Keratinocyte (primary cell): ENCODE data around the gene PRM1. TPM values are rescaled to one million over a fixed set of nuclear protein-coding genes. Genes with fewer than 3 reads are reported as not detected.

ENCODE experiments used
- DNase-seq: peaks from one replicate; pipeline ENCODE4 v3.0.0-alpha.2; 2011; ENCODE audit warnings: low read depth, missing footprints, low spot score
- FAIRE-seq: peaks from 2 replicates; lab custom pipeline; 2011; peaks lifted over from hg19 to GRCh38; lab: Jason Lieb, UNC
- H2AFZ ChIP-seq: 2 replicates; pipeline ENCODE4 v1.6.0; 2012; ENCODE audit warnings: low read length, control low read depth, inconsistent platforms; ENCODE audit not compliant: control insufficient read depth
- H3K27ac ChIP-seq: 2 replicates; pipeline ENCODE4 v1.5.1; 2011; ENCODE audit warnings: low read length; ENCODE audit not compliant: control insufficient read depth, insufficient read depth
- H3K27me3 ChIP-seq: 3 replicates; pipeline ENCODE4 v1.6.0; 2011; ENCODE audit warnings: low read length; ENCODE audit not compliant: control insufficient read depth, insufficient read depth; ENCODE audit errors: extremely low read depth
- H3K36me3 ChIP-seq, 2 experiments: 2 replicates in 1 of 2; 3 replicates in 1 of 2; pipeline ENCODE4 v1.5.1; 2011; ENCODE audit warnings: low read length in 2 of 2, mild to moderate bottlenecking in 1 of 2; ENCODE audit not compliant: control insufficient read depth in 2 of 2, insufficient read depth in 2 of 2; ENCODE audit errors: extremely low read depth in 1 of 2
- H3K4me1 ChIP-seq: 3 replicates; pipeline ENCODE4 v1.5.1; 2011; ENCODE audit warnings: low read length; ENCODE audit not compliant: control insufficient read depth, insufficient read depth; ENCODE audit errors: extremely low read depth
- H3K4me2 ChIP-seq: 3 replicates; pipeline ENCODE4 v1.6.0; 2011; ENCODE audit warnings: low read depth, low read length; ENCODE audit not compliant: control insufficient read depth, insufficient read depth; ENCODE audit errors: extremely low read depth
- H3K4me3 ChIP-seq, 3 experiments: fragments of 200-600 bp in 1 of 3; sonication (generic) in 1 of 3; 2 replicates in 2 of 3; 3 replicates in 1 of 3; pipeline ENCODE4 v1.5.1; 2011 to 2016; ENCODE audit warnings: low read length in 3 of 3, mild to moderate bottlenecking in 3 of 3, control low read depth in 2 of 3, inconsistent platforms in 1 of 3, low read depth in 1 of 3, mixed read lengths in 1 of 3, mixed run types in 1 of 3, moderate library complexity in 1 of 3; ENCODE audit not compliant: control insufficient read depth in 2 of 3, insufficient read depth in 2 of 3; ENCODE audit errors: extremely low read depth in 1 of 3
- H3K79me2 ChIP-seq: 2 replicates; pipeline ENCODE4 v1.6.0; 2012; ENCODE audit warnings: low read length; ENCODE audit not compliant: control insufficient read depth, insufficient read depth
- H3K9ac ChIP-seq: 3 replicates; pipeline ENCODE4 v1.6.0; 2011; ENCODE audit warnings: low read length; ENCODE audit not compliant: control insufficient read depth, insufficient read depth; ENCODE audit errors: extremely low read depth
- H3K9me1 ChIP-seq: 3 replicates; pipeline ENCODE4 v1.6.0; 2011; ENCODE audit warnings: low read length; ENCODE audit not compliant: control insufficient read depth, insufficient read depth; ENCODE audit errors: extremely low read depth
- H3K9me3 ChIP-seq: 2 replicates; pipeline ENCODE4 v1.5.1; 2012; ENCODE audit warnings: low read depth, low read length; ENCODE audit not compliant: control insufficient read depth
- H4K20me1 ChIP-seq: 3 replicates; pipeline ENCODE4 v1.6.0; 2011; ENCODE audit warnings: low read length; ENCODE audit not compliant: control insufficient read depth, insufficient read depth; ENCODE audit errors: extremely low read depth
- EZH2 ChIP-seq: IDR thresholded peaks from one replicate; pipeline ENCODE4 v1.6.1; 2012; ENCODE audit warnings: inconsistent platforms, mild to moderate bottlenecking, low read length, moderate library complexity
- dilution Hi-C: fragments of 300-500 bp; cut with MboI; formaldehyde crosslinking; loops from one replicate; pipeline ENCODE4 v1.7.0; 2020; ENCODE audit warnings: low sequenced_read_pairs; ENCODE audit not compliant: extremely low pct_ligation_motif_present
- polyA plus RNA-seq, 5 experiments: library from polyadenylated mRNA; depleted of rRNA in 3 of 5; stranded (reverse) in 3 of 5; stranded (forward) in 1 of 5; unstranded in 1 of 5; fragments of >200 nt; gene quantifications; 1 replicate in 1 of 5; 2 replicates in 3 of 5; 3 replicates in 1 of 5; pipeline versions ENCODE4 v1.2.1 to v1.2.3, GENCODE V29; 2011 to 2012; ENCODE audit warnings: missing spikeins in 2 of 5, low read depth in 1 of 5, low replicate concordance in 1 of 5
- TF ChIP-seq, protein P1 (sequence below), 3 experiments: IDR thresholded peaks in 1 of 3; conservative IDR thresholded peaks in 1 of 3; optimal IDR thresholded peaks in 1 of 3; 2 replicates in 2 of 3; 3 replicates in 1 of 3; pipeline versions ENCODE3 to v1.5.1; 2011; ENCODE audit warnings: low read length in 3 of 3, mild to moderate bottlenecking in 3 of 3, moderate library complexity in 2 of 3, control low read depth in 1 of 3, inconsistent platforms in 1 of 3; ENCODE audit not compliant: insufficient read depth in 2 of 3; ENCODE audit errors: extremely low read depth in 1 of 3

PRM1 gene
- polyA plus RNA-seq, 1 donor (not counting 4 experiments of a cell fraction or from before 2014, with no cell fraction given), result not detected

DNA sequence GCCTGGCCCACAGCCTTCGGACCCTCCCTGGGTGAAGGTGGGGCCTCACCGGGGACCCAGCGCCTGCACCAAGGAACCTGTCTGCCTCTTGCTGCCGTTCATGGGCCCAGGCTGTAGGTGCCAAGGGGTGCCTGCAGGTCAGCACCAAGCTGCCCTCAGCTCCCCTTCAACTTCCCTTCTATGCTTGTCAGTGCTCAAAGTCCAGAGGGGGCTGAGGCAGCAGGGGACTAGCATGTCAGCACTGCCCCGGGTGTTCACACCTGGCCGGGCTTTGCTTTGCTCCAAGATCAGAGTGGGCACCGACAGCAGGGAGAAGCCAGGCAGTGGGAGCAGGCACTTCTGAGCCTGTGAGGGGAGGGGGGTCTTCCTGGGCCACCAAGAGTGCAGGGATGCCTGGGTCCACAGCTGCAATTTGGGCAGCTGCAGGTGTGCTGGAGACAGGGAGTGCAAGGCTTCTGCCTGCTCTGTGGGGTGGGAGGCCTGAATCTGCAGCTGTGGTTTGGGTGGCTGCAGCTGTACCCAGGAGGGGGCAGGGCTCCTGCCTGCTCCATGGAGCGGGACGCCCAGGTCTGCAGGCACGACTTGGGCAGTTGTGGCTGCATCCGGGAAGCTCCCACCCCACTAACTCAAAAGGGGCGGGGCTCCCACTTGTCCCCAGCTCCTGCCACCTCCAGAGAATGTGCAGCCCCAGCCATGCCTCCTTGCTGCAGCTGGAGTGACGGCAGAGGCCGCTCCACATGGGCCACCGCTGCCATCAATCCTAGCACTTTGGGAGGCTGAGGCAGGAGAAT is 27.6 kb upstream of the PRM1 start:
- H3K79me2 ChIP-seq, result no peaks in the 10 kb centered on the region
- H3K27me3 ChIP-seq, result no peaks in the 10 kb centered on the region
- dilution Hi-C loops, result no loop called here
- H2AFZ ChIP-seq, result no peak overlapping the region
- DNase-seq (no peak), FAIRE-seq (no peak)
- no peaks in the 10 kb centered on the region for H3K36me3 ChIP-seq
- no peak overlapping the region for H3K27ac ChIP-seq
- no peaks in the 10 kb centered on the region for H4K20me1 ChIP-seq
- H3K4me3 ChIP-seq, result no peak overlapping the region
- no peaks in the 10 kb centered on the region for H3K9me1 ChIP-seq
- no peak overlapping the region for H3K4me2 ChIP-seq
- no peaks in the 10 kb centered on the region for H3K9me3 ChIP-seq
- peaks cover 8% of the 10 kb centered on the region for H3K4me1 ChIP-seq
- TF ChIP-seq EZH2, result no peak
- TF ChIP-seq, protein P1, sequence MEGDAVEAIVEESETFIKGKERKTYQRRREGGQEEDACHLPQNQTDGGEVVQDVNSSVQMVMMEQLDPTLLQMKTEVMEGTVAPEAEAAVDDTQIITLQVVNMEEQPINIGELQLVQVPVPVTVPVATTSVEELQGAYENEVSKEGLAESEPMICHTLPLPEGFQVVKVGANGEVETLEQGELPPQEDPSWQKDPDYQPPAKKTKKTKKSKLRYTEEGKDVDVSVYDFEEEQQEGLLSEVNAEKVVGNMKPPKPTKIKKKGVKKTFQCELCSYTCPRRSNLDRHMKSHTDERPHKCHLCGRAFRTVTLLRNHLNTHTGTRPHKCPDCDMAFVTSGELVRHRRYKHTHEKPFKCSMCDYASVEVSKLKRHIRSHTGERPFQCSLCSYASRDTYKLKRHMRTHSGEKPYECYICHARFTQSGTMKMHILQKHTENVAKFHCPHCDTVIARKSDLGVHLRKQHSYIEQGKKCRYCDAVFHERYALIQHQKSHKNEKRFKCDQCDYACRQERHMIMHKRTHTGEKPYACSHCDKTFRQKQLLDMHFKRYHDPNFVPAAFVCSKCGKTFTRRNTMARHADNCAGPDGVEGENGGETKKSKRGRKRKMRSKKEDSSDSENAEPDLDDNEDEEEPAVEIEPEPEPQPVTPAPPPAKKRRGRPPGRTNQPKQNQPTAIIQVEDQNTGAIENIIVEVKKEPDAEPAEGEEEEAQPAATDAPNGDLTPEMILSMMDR (optimal IDR thresholded peaks at IDR 0.05 in 1 of 3, IDR thresholded peaks at IDR 0.05 in 1 of 3, conservative IDR thresholded peaks at IDR 0.05 in 1 of 3; ENCODE audit: extremely low read depth in 1 of 3, insufficient read depth in 2 of 3, low read length in 3 of 3), result no peak
- H3K9ac ChIP-seq, result no peak overlapping the region

DNA sequence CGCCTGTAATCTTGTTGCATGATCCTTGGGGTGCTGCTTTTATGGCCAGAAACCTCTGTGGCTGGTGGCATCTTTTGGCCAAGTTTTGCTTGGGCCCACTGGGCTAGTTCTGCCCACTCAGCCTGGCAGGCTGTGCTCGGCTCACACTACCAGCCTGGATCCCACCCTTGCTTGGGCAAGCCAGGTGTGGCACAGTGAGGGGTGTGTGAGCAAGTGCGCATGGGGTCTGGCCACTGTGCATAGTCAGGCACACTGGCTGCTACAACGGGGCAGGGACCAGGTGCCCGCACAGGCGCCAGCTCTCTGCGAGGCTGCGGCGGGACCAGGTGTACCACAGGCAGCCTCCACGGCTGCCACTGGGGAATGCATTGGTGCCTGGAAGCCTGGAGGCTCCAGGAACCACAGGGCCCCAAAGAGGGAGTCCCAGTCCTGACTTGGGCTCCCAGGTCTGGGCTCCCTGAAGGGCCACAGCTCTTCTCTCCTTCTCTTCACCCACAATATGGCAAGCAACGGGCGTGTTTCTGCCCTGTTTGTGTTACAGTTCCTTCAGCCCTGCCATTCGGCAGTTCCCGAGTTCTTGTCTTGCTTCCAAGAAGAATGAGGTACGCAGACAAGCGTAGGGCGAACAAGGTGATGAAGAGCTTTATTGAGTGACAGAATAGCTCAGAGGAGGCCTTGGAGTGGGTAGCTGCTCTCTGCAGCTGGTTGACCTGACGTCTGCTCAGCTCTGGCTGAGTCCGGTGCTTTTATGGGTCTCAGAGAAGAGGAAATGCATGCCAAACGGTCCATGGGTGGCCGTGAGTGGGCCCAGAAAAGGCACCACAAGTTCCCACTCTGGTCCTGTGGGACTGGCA is 26.7 kb upstream of the PRM1 start:
- TF ChIP-seq, protein P1 (optimal IDR thresholded peaks at IDR 0.05 in 1 of 3, IDR thresholded peaks at IDR 0.05 in 1 of 3, conservative IDR thresholded peaks at IDR 0.05 in 1 of 3; ENCODE audit: extremely low read depth in 1 of 3, insufficient read depth in 2 of 3, low read length in 3 of 3), result no peak
- TF ChIP-seq EZH2, result no peak
- Histone ChIP-seq H3K4me1 (peaks cover 8% of the 10 kb centered on the region), H3K27me3 (no peaks in the 10 kb centered on the region), H3K9me1 (no peaks in the 10 kb centered on the region), H3K9ac (no peak overlapping the region), H4K20me1 (no peaks in the 10 kb centered on the region), H3K36me3 (no peaks in the 10 kb centered on the region), H2AFZ (no peak overlapping the region), H3K9me3 (no peaks in the 10 kb centered on the region), H3K4me2 (no peak overlapping the region), H3K4me3 (no peak overlapping the region), H3K27ac (no peak overlapping the region), H3K79me2 (no peaks in the 10 kb centered on the region)
- dilution Hi-C loops, result no loop called here
- no peak for FAIRE-seq
- no peak for DNase-seq
